Neuronal stem cell (in vitro differentiated cells): ENCODE measurements around the gene GPR55.

Experiments
- DNase-seq: peaks from one replicate; pipeline ENCODE4 v3.0.0-alpha.2; 2013; ENCODE audit warnings: low spot score
- H2AFZ ChIP-seq: one replicate; pipeline ENCODE4 v1.6.1; 2013; ENCODE audit warnings: mild to moderate bottlenecking, low read length, inconsistent platforms
- H2AK5ac ChIP-seq: 2 replicates; pipeline ENCODE4 v1.6.1; 2013; ENCODE audit warnings: low read depth, mild to moderate bottlenecking, inconsistent platforms, low read length, moderate library complexity, mixed read lengths
- H2BK120ac ChIP-seq: 2 replicates; pipeline ENCODE4 v1.6.1; 2013; ENCODE audit warnings: low read depth, mild to moderate bottlenecking, inconsistent platforms, low read length, moderate library complexity, mixed read lengths
- H2BK12ac ChIP-seq: one replicate; pipeline ENCODE4 v1.6.1; 2013; ENCODE audit warnings: low read length, inconsistent platforms
- H2BK15ac ChIP-seq: 2 replicates; pipeline ENCODE4 v1.6.1; 2013; ENCODE audit warnings: mild to moderate bottlenecking, low read length, inconsistent platforms, mixed read lengths
- H2BK5ac ChIP-seq: one replicate; pipeline ENCODE4 v1.6.1; 2013; ENCODE audit warnings: inconsistent platforms, mild to moderate bottlenecking, low read length, moderate library complexity
- H3K14ac ChIP-seq: one replicate; pipeline ENCODE4 v1.6.1; 2013; ENCODE audit warnings: low read length, inconsistent platforms
- H3K18ac ChIP-seq: 2 replicates; pipeline ENCODE4 v1.6.1; 2013; ENCODE audit warnings: low read length, inconsistent platforms
- H3K23ac ChIP-seq: 2 replicates; pipeline ENCODE4 v1.6.1; 2013; ENCODE audit warnings: low read depth, mild to moderate bottlenecking, mixed read lengths, low read length, inconsistent platforms; ENCODE audit not compliant: poor library complexity
- H3K27ac ChIP-seq: replicated peaks from 3 replicates; pipeline ENCODE4 v1.5.1; 2013; ENCODE audit warnings: low read length, inconsistent platforms
- H3K27me3 ChIP-seq, 3 experiments: 2 replicates each; pipeline ENCODE4 v1.6.1; 2013; ENCODE audit warnings: low read length in 3 of 3, mild to moderate bottlenecking in 2 of 3, inconsistent platforms in 1 of 3, low read depth in 1 of 3, mixed read lengths in 1 of 3, moderate library complexity in 1 of 3; ENCODE audit not compliant: control insufficient read depth in 3 of 3, insufficient read depth in 3 of 3
- H3K36me3 ChIP-seq, 2 donors: replicated peaks in 1 of 2; 2 replicates each; pipeline ENCODE4 v1.6.1; 2013; ENCODE audit warnings: low read length in 2 of 2; ENCODE audit not compliant: control insufficient read depth in 2 of 2, insufficient read depth in 2 of 2
- H3K4ac ChIP-seq: 2 replicates; pipeline ENCODE4 v1.6.1; 2013; ENCODE audit warnings: inconsistent platforms, mild to moderate bottlenecking, low read length, moderate library complexity
- H3K4me1 ChIP-seq, 2 donors: 1 replicate in 1 of 2; 2 replicates in 1 of 2; pipeline ENCODE4 v1.6.1; 2013; ENCODE audit warnings: low read length in 2 of 2, low read depth in 1 of 2; ENCODE audit not compliant: control insufficient read depth in 2 of 2, insufficient read depth in 1 of 2
- H3K4me2 ChIP-seq: one replicate; pipeline ENCODE4 v1.6.1; 2013; ENCODE audit warnings: mild to moderate bottlenecking, low read length, inconsistent platforms; ENCODE audit not compliant: insufficient read depth, poor library complexity, severe bottlenecking
- H3K4me3 ChIP-seq, 2 donors: 2 replicates each; pipeline ENCODE4 v1.5.1; 2013; ENCODE audit warnings: low read length in 2 of 2, mild to moderate bottlenecking in 2 of 2, inconsistent platforms in 1 of 2, moderate library complexity in 1 of 2
- H3K79me1 ChIP-seq: one replicate; pipeline ENCODE4 v1.6.1; 2013; ENCODE audit warnings: low read depth, mild to moderate bottlenecking, inconsistent platforms, low read length, moderate library complexity
- H3K9ac ChIP-seq: one replicate; pipeline ENCODE4 v1.6.1; 2013; ENCODE audit warnings: mild to moderate bottlenecking, low read depth, low read length, inconsistent platforms; ENCODE audit not compliant: poor library complexity
- H3K9me3 ChIP-seq, 2 donors: replicated peaks in 1 of 2; 2 replicates each; pipeline versions ENCODE3 to v1.6.1; 2013; ENCODE audit warnings: low read length in 2 of 2, mild to moderate bottlenecking in 2 of 2, inconsistent platforms in 1 of 2, low read depth in 1 of 2, mixed read lengths in 1 of 2, moderate library complexity in 1 of 2; ENCODE audit not compliant: control insufficient read depth in 2 of 2, insufficient read depth in 1 of 2
- H4K8ac ChIP-seq: one replicate; pipeline ENCODE4 v1.6.1; 2013; ENCODE audit warnings: low read depth, mild to moderate bottlenecking, inconsistent platforms, low read length, moderate library complexity
- H4K91ac ChIP-seq: one replicate; pipeline ENCODE4 v1.6.1; 2013; ENCODE audit warnings: low read length, low read depth, mild to moderate bottlenecking, inconsistent platforms; ENCODE audit not compliant: poor library complexity
- WGBS, 2 donors: extraction: QIAGEN DNeasy Blood & Tissue Kit; methylation state at CpG; one replicate each; pipeline ENCODE4 v1.1.7; 2013; ENCODE audit warnings: missing lambda C conversion rate in 2 of 2, mixed read lengths in 1 of 2; ENCODE audit not compliant: insufficient read length in 2 of 2, insufficient replicate concordance in 1 of 2; ENCODE audit errors: extremely low coverage in 2 of 2; 5-methylcytosine and 5-hydroxymethylcytosine counted together

GPR55 gene

GRCh38 chr2:230939066-230939591 is 14.1 kb upstream of the GPR55 start:
- H3K18ac ChIP-seq: peak overlapping the region; percentile 19

GRCh38 chr2:230938516-230939065 is 13.5 kb upstream of the GPR55 start:
- H3K4ac ChIP-seq: no peak overlapping the region
- no peak overlapping the region for H3K4me3 ChIP-seq
- no peak overlapping the region for H2BK15ac ChIP-seq
- no peak for DNase-seq
- no peak overlapping the region for H2BK120ac ChIP-seq
- no peak overlapping the region for H3K4me2 ChIP-seq
- peaks cover 0 to 5% of the 10 kb centered on the region in 2 donors for H3K4me1 ChIP-seq
- no CpG with 5 or more reads among the region's 12 CpGs for WGBS, 2 donors
- H2BK12ac ChIP-seq: no peak overlapping the region
- H4K8ac ChIP-seq: no peak overlapping the region
- H3K27ac ChIP-seq: no peak overlapping the region
- H3K18ac ChIP-seq: no peak overlapping the region
- H3K14ac ChIP-seq: peak overlapping the region; percentile 58
- no peak overlapping the region for H2BK5ac ChIP-seq
- no peak overlapping the region for H2AK5ac ChIP-seq
- peaks cover 5 to 17% of the 10 kb centered on the region in 2 donors for H3K9me3 ChIP-seq
- H4K91ac ChIP-seq: peak overlapping the region; percentile 24
- H2AFZ ChIP-seq: no peak overlapping the region
- H3K36me3 ChIP-seq: no peaks in the 10 kb centered on the region
- H3K9ac ChIP-seq: no peak overlapping the region
- no peak overlapping the region for H3K23ac ChIP-seq
- peaks cover 3% of the 10 kb centered on the region for H3K79me1 ChIP-seq
- no peaks in the 10 kb centered on the region for H3K27me3 ChIP-seq

More at GRCh38 chr2:230939066-230939591, 14.1 kb upstream of the GPR55 start:
- Histone ChIP-seq H4K8ac (no peak overlapping the region), H3K27ac (no peak overlapping the region), H2AK5ac (peak overlapping the region; percentile 70), H4K91ac (peak overlapping the region; percentile 24), H3K4me3 (no peak overlapping the region), H3K9ac (no peak overlapping the region), H3K14ac (peak overlapping the region; percentile 75), H2BK120ac (no peak overlapping the region), H3K36me3 (no peaks in the 10 kb centered on the region), H3K79me1 (peaks cover 3% of the 10 kb centered on the region), H2AFZ (no peak overlapping the region), H3K4me1 (peaks cover 0 to 5% of the 10 kb centered on the region in 2 donors), H3K9me3 (peaks cover 5 to 17% of the 10 kb centered on the region in 2 donors), H3K4me2 (no peak overlapping the region), H2BK5ac (no peak overlapping the region), H2BK15ac (peak overlapping the region; percentile 43), H3K27me3 (no peaks in the 10 kb centered on the region), H3K4ac (no peak overlapping the region), H3K23ac (no peak overlapping the region), H2BK12ac (no peak overlapping the region)
- no CpG with 5 or more reads among the region's 7 CpGs for WGBS, 2 donors
- DNase-seq: no peak

- Histone ChIP-seq H2BK5ac (no peak overlapping the region), H3K4me3 (no peak overlapping the region), H3K14ac (no peak overlapping the region), H3K9ac (no peak overlapping the region), H3K4me1 (peaks cover 4 to 5% of the 10 kb centered on the region in 2 donors), H3K4ac (no peak overlapping the region), H3K23ac (no peak overlapping the region), H3K79me1 (peaks cover 3% of the 10 kb centered on the region), H3K27me3 (no peaks in the 10 kb centered on the region), H2BK120ac (no peak overlapping the region), H3K36me3 (no peaks in the 10 kb centered on the region), H4K91ac (no peak overlapping the region), H2BK12ac (no peak overlapping the region), H2AFZ (no peak overlapping the region), H3K9me3 (peaks cover 5 to 17% of the 10 kb centered on the region in 2 donors), H2BK15ac (no peak overlapping the region), H3K4me2 (no peak overlapping the region), H3K18ac (no peak overlapping the region), H2AK5ac (no peak overlapping the region), H3K27ac (no peak overlapping the region), H4K8ac (no peak overlapping the region)
- no peak for DNase-seq
- WGBS, 2 donors: no CpG with 5 or more reads among the region's 3 CpGs
Measured at GRCh38 chr2:230938098-230938497, 13.1 kb upstream of the GPR55 start.

- Histone ChIP-seq H3K79me1 (peaks cover 3% of the 10 kb centered on the region), H3K4me3 (no peak overlapping the region), H3K18ac (no peak overlapping the region), H3K4me1 (peaks cover 5 to 7% of the 10 kb centered on the region in 2 donors), H3K27ac (no peak overlapping the region), H2BK5ac (no peak overlapping the region), H2BK12ac (no peak overlapping the region), H3K4me2 (no peak overlapping the region), H3K27me3 (no peaks in the 10 kb centered on the region), H3K23ac (no peak overlapping the region), H4K8ac (no peak overlapping the region), H2AK5ac (no peak overlapping the region), H3K9ac (no peak overlapping the region), H3K14ac (no peak overlapping the region), H3K9me3 (peaks cover 5 to 17% of the 10 kb centered on the region in 2 donors), H4K91ac (no peak overlapping the region), H3K36me3 (no peaks in the 10 kb centered on the region), H3K4ac (no peak overlapping the region), H2BK15ac (no peak overlapping the region), H2AFZ (no peak overlapping the region), H2BK120ac (no peak overlapping the region)
- no CpG with 5 or more reads among the region's 4 CpGs for WGBS, 2 donors
- no peak for DNase-seq
Measured at GRCh38 chr2:230937362-230937761, 12.3 kb upstream of the GPR55 start.
